DND-41 (cell line): Measurements from ENCODE around the gene EIF4EBP2.

Experiments used
- ATAC-seq: fragments of 200-7000 bp; cut with Tn5 transposase; 3 replicates; pipeline ENCODE4 v1.9.1; 2021; ENCODE audit warnings: low read depth; ENCODE audit not compliant: insufficient read depth
- DNase-seq: peaks from one replicate; pipeline ENCODE4 v3.0.0-alpha.2; 2020
- H2AFZ ChIP-seq: 2 replicates; pipeline ENCODE4 v1.6.0; 2012; ENCODE audit warnings: low read depth, low read length
- H3K27ac ChIP-seq: 2 replicates; pipeline ENCODE4 v1.5.1; 2012; ENCODE audit warnings: low read length, inconsistent platforms
- H3K27me3 ChIP-seq: fragments of 200-600 bp; sonication (generic); 2 replicates; pipeline ENCODE4 v1.6.0; 2012; ENCODE audit warnings: low read length, mild to moderate bottlenecking, inconsistent platforms; ENCODE audit not compliant: insufficient read depth, poor library complexity
- H3K36me3 ChIP-seq: 2 replicates; pipeline ENCODE4 v1.5.1; 2012; ENCODE audit warnings: low read length, inconsistent platforms; ENCODE audit not compliant: insufficient read depth
- H3K4me1 ChIP-seq: 2 replicates; pipeline ENCODE4 v1.5.1; 2012; ENCODE audit warnings: mild to moderate bottlenecking, low read length; ENCODE audit not compliant: insufficient read depth
- H3K4me2 ChIP-seq: 2 replicates; pipeline ENCODE4 v1.6.0; 2012; ENCODE audit warnings: mild to moderate bottlenecking, moderate library complexity, low read length, inconsistent platforms; ENCODE audit not compliant: insufficient read depth
- H3K4me3 ChIP-seq, 2 experiments: fragments of 200-600 bp in 1 of 2; shearing (Covaris generic) in 1 of 2; 2 replicates each; pipeline ENCODE4 v1.5.1; 2012 to 2016; ENCODE audit warnings: inconsistent platforms in 2 of 2, low read length in 2 of 2, mild to moderate bottlenecking in 2 of 2, low read depth in 1 of 2, moderate library complexity in 1 of 2
- H3K79me2 ChIP-seq: 2 replicates; pipeline ENCODE4 v1.6.0; 2012; ENCODE audit warnings: low read length, inconsistent platforms; ENCODE audit not compliant: insufficient read depth
- H3K9ac ChIP-seq: 2 replicates; pipeline ENCODE4 v1.6.0; 2012; ENCODE audit warnings: low read depth, mild to moderate bottlenecking, inconsistent platforms, low read length, moderate library complexity
- H3K9me3 ChIP-seq: 2 replicates; pipeline ENCODE4 v1.5.1; 2012; ENCODE audit warnings: low read length, moderate library complexity, mild to moderate bottlenecking, inconsistent platforms; ENCODE audit not compliant: insufficient read depth, severe bottlenecking
- H4K20me1 ChIP-seq: 2 replicates; pipeline ENCODE4 v1.6.0; 2012; ENCODE audit warnings: low read length; ENCODE audit not compliant: insufficient read depth
- CTCF ChIP-seq: IDR thresholded peaks from 2 replicates; pipeline ENCODE4 v1.5.1; 2012; ENCODE audit warnings: borderline replicate concordance, low read length, moderate library complexity, mild to moderate bottlenecking; ENCODE audit not compliant: poor library complexity, severe bottlenecking; ENCODE audit errors: extremely low read depth
- EZH2 ChIP-seq: IDR thresholded peaks from 3 replicates; pipeline ENCODE4 v1.6.1; 2012; ENCODE audit warnings: borderline replicate concordance, low read depth, mild to moderate bottlenecking, moderate library complexity, low read length, inconsistent platforms; ENCODE audit not compliant: severe bottlenecking

Gene EIF4EBP2

GRCh38 chr10:70441895-70442309 is 38.0 kb downstream of the EIF4EBP2 start:
- no peaks in the 10 kb centered on the region; the same call in 1 of the 2 replicates for H4K20me1 ChIP-seq
- no peak for TF ChIP-seq CTCF
- TF ChIP-seq EZH2, result no peak
- no peak overlapping the region for H3K4me3 ChIP-seq
- no peak overlapping the region for H3K27ac ChIP-seq
- H2AFZ ChIP-seq, result no peak overlapping the region
- ATAC-seq (no peak), DNase-seq (no peak)
- no peaks in the 10 kb centered on the region for H3K9me3 ChIP-seq
- H3K4me2 ChIP-seq, result no peak overlapping the region
- H3K79me2 ChIP-seq, result no peaks in the 10 kb centered on the region
- no peaks in the 10 kb centered on the region for H3K27me3 ChIP-seq
- H3K9ac ChIP-seq, result no peak overlapping the region
- no peaks in the 10 kb centered on the region for H3K4me1 ChIP-seq
- no peaks in the 10 kb centered on the region for H3K36me3 ChIP-seq

GRCh38 chr10:70442332-70442988 is 38.5 kb downstream of the EIF4EBP2 start:
- Histone ChIP-seq H3K36me3 (no peaks in the 10 kb centered on the region), H3K9me3 (no peaks in the 10 kb centered on the region), H3K27ac (no peak overlapping the region), H3K27me3 (no peaks in the 10 kb centered on the region), H3K4me1 (no peaks in the 10 kb centered on the region), H2AFZ (no peak overlapping the region), H3K9ac (no peak overlapping the region), H3K4me3 (no peak overlapping the region), H4K20me1 (no peaks in the 10 kb centered on the region; the same call in 1 of the 2 replicates), H3K4me2 (no peak overlapping the region), H3K79me2 (no peaks in the 10 kb centered on the region)
- ATAC-seq, result no peak
- DNase-seq, result no peak
- TF ChIP-seq CTCF (no peak), EZH2 (no peak)

DNA sequence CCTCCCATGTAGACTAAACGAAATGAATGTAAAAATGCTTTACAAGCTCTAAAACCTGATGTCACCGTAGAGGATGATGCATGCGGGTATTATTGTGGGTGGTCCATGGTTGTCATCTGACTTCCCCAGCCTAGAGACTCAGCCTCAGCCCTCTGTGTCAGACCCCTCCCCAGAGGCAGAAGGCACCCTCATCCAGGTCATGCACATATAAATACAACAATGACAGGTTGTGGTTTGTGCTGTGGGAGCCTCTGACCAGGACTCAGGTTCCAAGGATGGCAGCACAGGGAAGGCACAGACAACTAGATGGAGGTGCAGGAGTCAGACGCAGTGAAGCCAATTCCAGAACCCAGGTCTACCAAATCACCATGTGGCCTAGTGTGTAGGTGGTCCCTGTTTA is 40.8 kb downstream of the EIF4EBP2 start:
- ATAC-seq (no peak), DNase-seq (no peak)
- Histone ChIP-seq H3K4me1 (no peaks in the 10 kb centered on the region), H3K27ac (no peak overlapping the region), H2AFZ (no peak overlapping the region), H3K9ac (no peak overlapping the region), H4K20me1 (no peaks in the 10 kb centered on the region; the same call in 1 of the 2 replicates), H3K36me3 (no peaks in the 10 kb centered on the region), H3K27me3 (no peaks in the 10 kb centered on the region), H3K9me3 (no peaks in the 10 kb centered on the region), H3K4me3 (no peak overlapping the region), H3K4me2 (no peak overlapping the region), H3K79me2 (no peaks in the 10 kb centered on the region)
- TF ChIP-seq EZH2, result no peak
- no peak for TF ChIP-seq CTCF
